GM12873 (cell line): ENCODE data around the gene GTSF1L.

Experiments used
- TF ChIP-seq, protein P1 (sequence below): IDR thresholded peaks from 2 replicates; pipeline ENCODE4 v1.5.1; 2012; ENCODE audit warnings: low read depth, mild to moderate bottlenecking, moderate library complexity, low read length, control low read depth; ENCODE audit not compliant: insufficient read depth; ENCODE audit errors: missing control alignments

GTSF1L gene

DNA sequence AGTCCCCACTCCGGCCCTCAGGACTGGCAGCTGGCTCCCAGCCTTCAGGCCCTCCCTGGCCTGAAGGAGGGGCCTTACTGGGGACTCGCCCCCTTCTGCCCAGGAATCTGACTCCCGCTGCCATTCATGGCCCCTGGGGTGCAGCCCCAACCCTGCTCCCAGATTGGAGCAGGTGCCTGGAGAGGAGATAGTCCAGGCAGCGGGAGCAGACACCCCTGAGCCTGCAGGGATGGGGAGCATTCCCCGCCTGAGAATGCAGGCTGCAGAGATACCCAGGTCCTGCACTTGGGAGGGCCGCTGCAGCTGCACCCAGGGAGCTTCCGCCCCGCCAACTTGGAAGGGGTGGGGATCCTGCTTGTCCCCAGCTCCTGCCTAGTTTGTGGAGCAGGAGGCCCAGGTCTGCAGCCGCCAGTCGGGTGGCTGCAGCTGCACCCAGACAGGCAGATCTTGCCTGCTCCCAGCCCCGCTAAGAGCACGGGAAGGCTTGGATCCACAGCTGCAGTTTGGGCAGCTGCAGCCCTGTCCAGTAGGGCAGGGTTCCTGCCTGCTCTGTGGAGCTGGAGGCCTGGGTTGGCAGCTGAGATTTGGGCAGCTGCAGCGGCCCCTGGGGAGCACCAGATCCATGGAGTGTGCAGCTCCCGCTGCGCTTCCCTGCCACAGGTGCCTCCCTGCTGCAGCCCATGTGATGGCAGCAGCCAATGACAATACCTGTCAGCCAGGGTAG, 5.2 kb downstream of the GTSF1L start:
- TF ChIP-seq, protein P1, sequence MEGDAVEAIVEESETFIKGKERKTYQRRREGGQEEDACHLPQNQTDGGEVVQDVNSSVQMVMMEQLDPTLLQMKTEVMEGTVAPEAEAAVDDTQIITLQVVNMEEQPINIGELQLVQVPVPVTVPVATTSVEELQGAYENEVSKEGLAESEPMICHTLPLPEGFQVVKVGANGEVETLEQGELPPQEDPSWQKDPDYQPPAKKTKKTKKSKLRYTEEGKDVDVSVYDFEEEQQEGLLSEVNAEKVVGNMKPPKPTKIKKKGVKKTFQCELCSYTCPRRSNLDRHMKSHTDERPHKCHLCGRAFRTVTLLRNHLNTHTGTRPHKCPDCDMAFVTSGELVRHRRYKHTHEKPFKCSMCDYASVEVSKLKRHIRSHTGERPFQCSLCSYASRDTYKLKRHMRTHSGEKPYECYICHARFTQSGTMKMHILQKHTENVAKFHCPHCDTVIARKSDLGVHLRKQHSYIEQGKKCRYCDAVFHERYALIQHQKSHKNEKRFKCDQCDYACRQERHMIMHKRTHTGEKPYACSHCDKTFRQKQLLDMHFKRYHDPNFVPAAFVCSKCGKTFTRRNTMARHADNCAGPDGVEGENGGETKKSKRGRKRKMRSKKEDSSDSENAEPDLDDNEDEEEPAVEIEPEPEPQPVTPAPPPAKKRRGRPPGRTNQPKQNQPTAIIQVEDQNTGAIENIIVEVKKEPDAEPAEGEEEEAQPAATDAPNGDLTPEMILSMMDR, result no peak

DNA sequence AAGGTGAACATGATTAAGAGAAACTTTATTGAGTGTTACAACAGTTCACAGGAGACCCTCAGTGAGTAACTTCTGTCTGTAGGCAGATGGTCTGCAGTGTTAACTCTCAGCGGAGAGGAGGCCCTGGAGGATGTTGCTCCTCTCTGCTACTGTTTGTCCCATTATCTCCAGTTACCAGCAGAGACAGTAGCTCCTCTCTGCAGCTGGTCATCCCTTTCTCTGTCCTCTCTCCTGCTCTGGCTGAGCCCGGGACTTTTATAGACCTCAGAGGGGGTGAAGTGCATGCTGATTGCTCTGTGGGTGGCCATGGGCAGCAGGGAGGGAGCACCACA, 5.7 kb downstream of the GTSF1L start:
- TF ChIP-seq, protein P1, result no peak

DNA sequence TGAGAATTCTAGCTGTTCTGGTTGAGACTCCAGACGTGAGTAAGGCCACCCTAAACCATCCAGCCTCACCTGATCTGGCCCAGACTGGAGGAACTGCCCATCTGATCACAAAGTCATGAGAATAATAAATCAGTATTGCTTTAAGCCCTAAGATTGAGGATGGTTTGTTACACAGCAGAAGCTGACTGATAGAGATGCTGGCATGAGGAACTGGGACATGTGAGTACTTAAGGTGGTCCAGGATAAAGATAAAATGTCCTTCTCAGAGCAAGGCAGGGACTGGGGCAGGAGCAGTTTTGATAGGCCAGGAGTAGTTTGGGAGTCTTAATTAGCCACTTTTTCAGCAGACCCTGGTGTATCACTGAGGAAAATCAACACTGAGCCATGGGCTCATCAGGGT, 6.8 kb downstream of the GTSF1L start:
- TF ChIP-seq, protein P1, result no peak

DNA sequence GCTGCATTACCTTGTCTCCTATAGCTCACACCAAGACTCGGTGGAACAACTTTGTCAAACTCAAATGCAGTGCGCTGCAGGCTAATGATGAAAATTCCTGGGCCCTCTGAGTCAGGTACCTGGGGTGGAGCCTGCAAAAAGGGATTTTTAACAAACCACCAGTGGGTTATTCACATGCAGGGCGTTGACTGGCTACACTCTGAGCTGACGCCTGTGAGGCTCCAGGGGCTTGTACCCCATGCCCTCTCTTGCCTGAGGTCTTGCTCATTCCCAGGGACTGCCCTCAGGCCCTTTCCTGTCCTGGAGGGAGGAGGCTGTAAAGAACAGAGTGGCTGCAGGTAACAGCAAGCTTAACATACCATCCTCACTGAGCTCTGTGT, 9.2 kb downstream of the GTSF1L start:
- TF ChIP-seq, protein P1, result no peak

DNA sequence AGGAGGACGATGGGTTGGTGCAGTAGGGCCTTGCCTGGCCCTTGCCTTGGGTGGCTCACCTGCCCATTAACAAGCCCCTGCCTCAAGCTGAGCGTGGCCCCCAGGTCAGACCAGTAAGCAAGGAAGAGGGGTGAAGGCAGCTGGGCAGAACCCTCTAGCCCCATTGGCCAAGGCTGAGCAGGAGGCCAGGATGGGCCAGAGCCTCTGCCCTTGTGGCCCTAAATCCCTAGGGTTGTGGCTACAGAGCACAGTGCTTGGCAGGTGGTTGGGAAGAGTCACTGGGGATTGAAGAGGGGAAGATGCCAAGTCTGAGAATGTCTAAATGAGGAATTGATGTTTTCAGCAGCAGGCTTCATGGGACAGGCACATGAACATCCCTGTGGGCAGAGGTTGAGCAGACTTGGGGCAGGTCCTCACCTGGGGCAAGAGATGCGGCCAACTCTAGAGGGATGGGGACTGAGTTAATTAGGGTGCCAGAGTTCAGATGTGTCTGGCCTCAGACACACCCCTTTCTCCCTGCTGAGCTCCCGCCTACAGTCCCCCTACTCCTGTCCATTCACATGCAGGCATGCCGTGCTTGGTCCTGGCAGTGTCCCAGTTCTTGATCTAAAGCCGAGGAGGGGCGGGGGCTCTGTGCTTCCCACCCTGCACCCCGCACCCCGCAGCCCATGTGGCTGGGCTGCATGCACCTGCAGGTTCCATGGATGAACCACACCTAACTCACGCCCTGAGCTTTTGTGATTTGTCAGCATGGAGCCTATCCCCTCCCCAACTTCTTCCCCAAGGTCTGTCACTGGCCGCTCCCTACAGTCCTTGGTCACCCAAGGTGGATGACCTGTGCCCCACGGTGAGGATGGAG, 9.8 kb downstream of the GTSF1L start:
- TF ChIP-seq, protein P1, result no peak

DNA sequence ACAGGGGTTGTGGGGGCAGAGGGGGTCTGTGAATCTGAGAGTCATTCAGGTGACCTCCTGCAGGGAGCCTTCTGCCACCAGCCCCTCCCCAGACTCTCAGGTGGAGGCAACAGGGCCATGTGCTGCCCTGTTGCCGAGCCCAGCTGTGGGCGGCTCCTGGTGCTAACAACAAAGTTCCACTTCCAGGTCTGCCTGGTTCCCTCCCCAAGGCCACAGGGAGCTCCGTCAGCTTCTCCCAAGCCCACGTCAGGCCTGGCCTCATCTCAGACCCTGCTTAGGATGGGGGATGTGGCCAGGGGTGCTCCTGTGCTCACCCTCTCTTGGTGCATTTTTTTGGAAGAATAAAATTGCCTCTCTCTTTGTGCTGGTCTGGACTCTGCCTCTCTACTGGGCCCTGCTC, 10.7 kb downstream of the GTSF1L start:
- TF ChIP-seq, protein P1, result no peak

DNA sequence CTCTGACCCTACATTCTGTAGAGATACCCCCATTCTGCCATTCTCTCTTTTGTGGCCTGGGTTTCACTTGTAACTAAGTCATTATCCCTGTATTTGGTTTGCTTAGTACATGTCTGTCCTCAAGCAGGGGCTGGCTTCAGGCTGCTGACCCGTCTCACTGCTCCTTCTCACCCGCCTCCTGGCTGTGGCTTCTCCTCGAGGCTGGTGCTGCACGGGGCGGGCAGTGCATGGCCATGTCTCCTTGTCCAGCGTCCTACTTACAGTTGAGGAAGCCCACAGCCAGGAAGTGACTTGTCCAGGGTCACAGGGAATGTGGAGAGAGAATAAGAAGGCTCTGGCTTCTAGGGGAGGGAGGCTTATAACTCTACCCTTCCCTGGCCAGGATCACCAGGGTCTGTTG, 11.3 kb downstream of the GTSF1L start:
- TF ChIP-seq, protein P1, result no peak
